ENCODE measurements around the gene ZNF599.

Gene ZNF599

GRCh38 chr19:34734537-34735103, 38.4 kb downstream of the ZNF599 start:
- DNase-seq: peak in 1 of 3 donors; percentile 86

- DNase-seq: peak; percentile 91 to 93 (median 92)
These were observed 39.1 kb downstream of the ZNF599 start, which contains the start of gene ZNF181 for GRCh38 chr19:34733746-34734536. Gene ZNF181 (plus strand): TSS chr19:34734243. CDS start chr19:34735038, 795 bp downstream.

GRCh38 chr19:34733266-34733745, 39.7 kb downstream of the ZNF599 start:
- peak in 1 of 3 donors; percentile 71 for DNase-seq

GRCh38 chr19:34732612-34733211, 40.3 kb downstream of the ZNF599 start:
- DNase-seq: no peak

GRCh38 chr19:34731964-34732363, 41.1 kb downstream of the ZNF599 start:
- DNase-seq: no peak

- DNase-seq: no peak
These were observed 41.8 kb downstream of the ZNF599 start for GRCh38 chr19:34731019-34731829.

GRCh38 chr19:34725400-34725799, 47.6 kb downstream of the ZNF599 start:
- no peak for DNase-seq

- DNase-seq: no peak
These were observed 50.7 kb downstream of the ZNF599 start for GRCh38 chr19:34722353-34722752.

- DNase-seq: peak in 1 of 3 donors; percentile 4
These were observed 57.7 kb downstream of the ZNF599 start for GRCh38 chr19:34715357-34715756.

- no peak for DNase-seq
These were observed 59.8 kb downstream of the ZNF599 start for GRCh38 chr19:34713262-34713637.

- DNase-seq: peak; percentile 70 to 88 (median 80)
These were observed 60.4 kb downstream of the ZNF599 start for GRCh38 chr19:34712395-34713261.

- DNase-seq: no peak
These were observed 61.1 kb downstream of the ZNF599 start for GRCh38 chr19:34711890-34712289.
